ENCODE measurements around the gene TBCD.
A peak's percentile ranks its signal among the peaks of the same experiment; 100 is the strongest.

Gene TBCD

GRCh38 chr17:82751571-82752370 lies at the start of gene TBCD:
TSS of gene TBCD (plus strand) at chr17:82752065. CDS start at chr17:82752194, 129 bp downstream.
- peaks cover 0 to 48% (median 42%) of the 10 kb centered on the region in 11 experiments; a peak in 16 of 22 replicates for H4K20me1 ChIP-seq
- H3K9me3 ChIP-seq (replicated peaks in 1 of 11), result peaks cover 9 to 37% (median 35%) of the 10 kb centered on the region in 11 experiments; a peak in 20 of 22 replicates
- H3K4me3 ChIP-seq, result peak within 1 kb of the TSS; percentile 77 to 99 (median 94)
- H3K27me3 ChIP-seq, result no peaks in the 10 kb centered on the region
- H3K9ac ChIP-seq, result peak within 1 kb of the TSS; percentile 82 to 92 (median 86)
- no peak for TF ChIP-seq Cebpa-rat (IDR thresholded peaks at IDR 0.05)
- H3K36me3 ChIP-seq, result peaks cover 0 to 34% (median 22%) of the 10 kb centered on the region in 11 experiments; a peak in 19 of 22 replicates
- peaks cover 21 to 36% (median 28%) of the 10 kb centered on the region in 10 experiments for H3K4me1 ChIP-seq
- H3K27ac ChIP-seq, result peak within 1 kb of the TSS; percentile 64 to 93 (median 87); a peak in 21 of 22 replicates
- peak within 1 kb of the TSS; percentile 85 to 100 (median 98) for H3K4me2 ChIP-seq

GRCh38 chr17:82702231-82702927 lies 49.5 kb upstream of the TBCD start:
- Histone ChIP-seq H3K27ac (no peak overlapping the region), H3K27me3 (peaks cover 7 to 21% (median 12%) of the 10 kb centered on the region in 11 experiments), H3K4me2 (no peak overlapping the region; a peak in 1 of 22 replicates), H3K4me1 (peaks cover 28 to 54% (median 35%) of the 10 kb centered on the region in 10 experiments), H4K20me1 (peaks cover 0 to 10% (median 6%) of the 10 kb centered on the region in 11 experiments; a peak in 10 of 22 replicates), H3K9ac (no peak overlapping the region), H3K9me3 (replicated peaks in 1 of 11) (no peaks in the 10 kb centered on the region), H3K4me3 (no peak overlapping the region), H3K36me3 (no peaks in the 10 kb centered on the region)
- no peak for TF ChIP-seq Cebpa-rat (IDR thresholded peaks at IDR 0.05)

DNA sequence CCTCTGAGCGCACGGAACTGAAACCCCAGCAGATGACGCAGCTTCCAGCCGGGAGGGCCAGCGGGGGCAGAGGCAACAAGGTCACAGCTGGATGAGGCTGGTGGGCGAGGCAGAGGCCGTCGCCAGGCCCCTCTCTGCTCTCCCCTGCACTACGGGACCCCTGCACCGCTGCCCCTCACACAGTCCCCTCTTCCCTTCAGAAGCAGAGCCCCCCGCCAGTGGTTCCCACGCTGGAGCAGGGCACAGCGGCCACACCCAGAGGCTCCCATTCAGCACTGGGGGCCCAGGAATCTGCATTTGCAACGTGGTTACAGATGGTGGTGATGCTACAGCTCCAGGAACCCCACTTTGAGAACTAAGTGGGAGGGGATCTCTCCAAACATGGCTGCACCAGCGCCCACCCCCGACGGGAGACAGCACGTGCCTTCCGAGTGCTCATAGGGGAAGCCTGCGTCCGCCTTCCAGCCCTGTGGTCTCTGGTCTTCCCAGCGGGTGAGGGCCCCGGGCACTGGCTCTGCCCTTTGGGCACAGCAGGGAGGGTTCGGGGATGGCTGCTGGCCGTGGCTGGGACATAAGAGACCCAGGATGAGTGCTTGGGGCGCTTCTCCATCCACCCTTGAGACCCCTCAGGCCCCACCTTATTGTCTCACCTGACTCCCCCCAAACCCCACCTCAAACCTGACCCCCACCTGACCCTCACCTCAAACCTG lies 48.7 kb upstream of the TBCD start:
- Histone ChIP-seq H3K9me3 (replicated peaks in 1 of 11) (no peaks in the 10 kb centered on the region), H3K27me3 (peaks cover 0 to 13% (median 5%) of the 10 kb centered on the region in 11 experiments; a peak in 7 of 22 replicates), H3K4me3 (no peak overlapping the region), H3K4me2 (peak overlapping the region in 1 of 11 experiments; percentile 12; a peak in 1 of 22 replicates), H3K27ac (no peak overlapping the region), H3K9ac (no peak overlapping the region), H4K20me1 (peaks cover 0 to 8% (median 0%) of the 10 kb centered on the region in 11 experiments; a peak in 3 of 22 replicates), H3K4me1 (peaks cover 30 to 56% (median 36%) of the 10 kb centered on the region in 10 experiments), H3K36me3 (no peaks in the 10 kb centered on the region)
- TF ChIP-seq Cebpa-rat (IDR thresholded peaks at IDR 0.05), result no peak

DNA sequence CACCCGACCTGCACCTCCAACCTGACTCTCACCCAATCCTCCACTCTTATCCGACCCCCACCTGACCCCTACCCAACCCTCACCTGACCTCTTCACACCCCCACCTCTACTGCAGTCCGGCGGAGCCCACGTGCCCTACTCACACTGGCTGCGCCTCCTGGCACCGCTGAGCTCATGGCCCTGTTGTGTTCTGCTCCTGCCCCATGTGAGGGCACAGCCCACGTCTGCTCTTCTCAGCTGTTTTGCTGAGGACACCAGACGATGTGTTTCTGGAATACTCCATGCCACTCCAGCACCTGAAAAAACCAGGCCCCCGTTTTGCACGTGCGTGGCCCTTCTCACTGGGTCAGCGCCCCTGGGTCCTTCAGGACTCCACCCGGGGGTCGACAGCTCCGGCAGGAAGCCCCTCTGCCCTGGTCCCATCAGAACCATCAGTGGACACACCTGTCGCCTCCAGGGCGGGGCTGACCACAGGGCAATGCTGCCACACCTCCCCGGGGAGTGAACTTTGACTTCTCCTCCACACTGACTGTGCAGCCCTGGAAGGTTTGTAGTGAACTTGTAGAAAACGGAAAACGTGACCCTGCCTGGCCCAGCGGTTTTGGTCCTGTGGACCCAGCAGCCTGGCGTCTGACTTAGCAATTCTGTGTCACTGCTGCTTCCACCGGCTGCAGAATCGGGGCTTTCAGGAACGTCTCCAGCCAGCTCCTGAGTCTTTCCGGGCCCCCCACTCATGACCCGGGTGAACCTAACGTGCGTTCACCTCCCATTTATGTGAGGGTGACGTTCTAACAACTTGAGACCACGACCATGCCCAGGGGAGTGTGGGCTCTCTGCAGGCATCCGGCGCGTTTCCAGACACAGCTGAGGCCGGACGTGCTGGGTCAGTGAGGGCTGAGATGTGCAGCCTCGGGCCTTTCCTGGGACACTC lies 47.7 kb upstream of the TBCD start:
- H3K27ac ChIP-seq, result no peak overlapping the region
- no peaks in the 10 kb centered on the region for H3K9me3 ChIP-seq (replicated peaks in 1 of 11)
- H3K9ac ChIP-seq, result peak overlapping the region in 3 of 11 experiments; percentile 22 to 31 (median 31); a peak in 2 of 22 replicates
- H3K4me2 ChIP-seq, result peak overlapping the region; percentile 61 to 79 (median 72)
- H3K27me3 ChIP-seq, result peaks cover 0 to 11% (median 5%) of the 10 kb centered on the region in 11 experiments; a peak in 7 of 22 replicates
- no peak for TF ChIP-seq Cebpa-rat (IDR thresholded peaks at IDR 0.05)
- H3K36me3 ChIP-seq, result no peaks in the 10 kb centered on the region
- H3K4me1 ChIP-seq, result peaks cover 28 to 56% (median 35%) of the 10 kb centered on the region in 10 experiments
- H4K20me1 ChIP-seq, result peaks cover 0 to 8% (median 0%) of the 10 kb centered on the region in 11 experiments; a peak in 3 of 22 replicates
- H3K4me3 ChIP-seq, result no peak overlapping the region

- Histone ChIP-seq H3K36me3 (no peaks in the 10 kb centered on the region), H3K9me3 (replicated peaks in 1 of 11) (no peaks in the 10 kb centered on the region), H3K4me1 (peaks cover 26 to 51% (median 31%) of the 10 kb centered on the region in 10 experiments), H3K4me2 (peak overlapping the region; percentile 61 to 79 (median 72); a peak in 21 of 22 replicates), H4K20me1 (peaks cover 0 to 4% (median 0%) of the 10 kb centered on the region in 11 experiments; a peak in 2 of 22 replicates), H3K4me3 (no peak overlapping the region), H3K9ac (peak overlapping the region in 1 of 11 experiments; percentile 31; a peak in 1 of 22 replicates), H3K27ac (no peak overlapping the region), H3K27me3 (peaks cover 0 to 5% (median 2%) of the 10 kb centered on the region in 11 experiments; a peak in 5 of 22 replicates)
- TF ChIP-seq Cebpa-rat (IDR thresholded peaks at IDR 0.05), result no peak
Measured at GRCh38 chr17:82704886-82705285, 47.0 kb upstream of the TBCD start.

DNA sequence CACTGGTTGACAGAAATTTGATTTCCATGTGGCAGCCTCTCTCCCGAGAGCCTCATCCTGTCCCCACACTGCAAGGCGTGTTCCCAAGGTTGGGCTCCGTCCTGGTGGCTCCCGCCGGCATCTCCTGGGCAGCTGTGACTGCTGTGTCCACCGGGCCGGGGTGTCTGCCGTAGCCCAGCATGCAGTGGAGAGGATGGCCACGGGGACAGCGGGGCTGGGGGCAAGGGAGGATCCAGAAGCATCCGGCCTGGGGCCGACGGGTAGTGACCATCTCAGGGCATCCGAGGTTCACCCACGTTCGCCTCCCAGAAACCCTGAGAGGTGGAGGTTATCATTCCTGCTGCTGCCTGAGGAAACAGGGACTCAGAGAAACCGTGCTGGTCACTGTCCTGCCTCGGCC lies 46.1 kb upstream of the TBCD start:
- TF ChIP-seq Cebpa-rat (IDR thresholded peaks at IDR 0.05), result no peak
- H3K9me3 ChIP-seq (replicated peaks in 1 of 11), result no peaks in the 10 kb centered on the region

GRCh38 chr17:82709024-82709675 lies 42.7 kb upstream of the TBCD start:
- H4K20me1 ChIP-seq, result peaks cover 0 to 4% (median 0%) of the 10 kb centered on the region in 11 experiments; a peak in 3 of 22 replicates
- H3K9me3 ChIP-seq (replicated peaks in 1 of 11), result no peaks in the 10 kb centered on the region
- H3K27me3 ChIP-seq, result peaks cover 0 to 5% (median 0%) of the 10 kb centered on the region in 11 experiments; a peak in 1 of 22 replicates
- no peaks in the 10 kb centered on the region for H3K36me3 ChIP-seq
- no peak overlapping the region for H3K4me2 ChIP-seq
- no peak for TF ChIP-seq Cebpa-rat (IDR thresholded peaks at IDR 0.05)
- no peak overlapping the region for H3K4me3 ChIP-seq
- H3K4me1 ChIP-seq, result peaks cover 23 to 29% (median 27%) of the 10 kb centered on the region in 10 experiments
- no peak overlapping the region for H3K27ac ChIP-seq
- no peak overlapping the region for H3K9ac ChIP-seq

More for the DNA sequence above, 46.1 kb upstream of the TBCD start:
- Histone ChIP-seq H3K36me3 (no peaks in the 10 kb centered on the region), H4K20me1 (peaks cover 0 to 4% (median 0%) of the 10 kb centered on the region in 11 experiments; a peak in 3 of 22 replicates), H3K4me3 (no peak overlapping the region), H3K4me1 (peaks cover 26 to 50% (median 31%) of the 10 kb centered on the region in 10 experiments), H3K27me3 (peaks cover 0 to 5% (median 0%) of the 10 kb centered on the region in 11 experiments; a peak in 2 of 22 replicates), H3K9ac (no peak overlapping the region), H3K4me2 (0 out of 22 replicates have a peak overlapping the region, but pooled peaks of 1 of the 11 experiments have one; percentile 72), H3K27ac (no peak overlapping the region)

Measured in BLaER1 treated with 17β-estradiol and CSF1 and Interleukin-3, amounts not matched to agents 10 nM and 100 nM (cell line).